GM13976 (cell line): Measurements from ENCODE around the gene FHAD1.

Source experiments
- DNase-seq: peaks from one replicate; pipeline ENCODE4 v3.0.0; 2012; ENCODE audit warnings: low spot score
- CTCF ChIP-seq: IDR thresholded peaks from 2 replicates; pipeline ENCODE4 v1.5.1; 2012; ENCODE audit warnings: borderline replicate concordance, mild to moderate bottlenecking; ENCODE audit not compliant: insufficient read depth; ENCODE audit errors: extremely low read depth, missing control alignments, control extremely low read depth
- in situ Hi-C: fragments of 300-500 bp; cut with MboI; formaldehyde crosslinking; loops from one replicate; pipeline ENCODE4 v1.12.0; 2022; ENCODE audit warnings: low sequenced_read_pairs, mixed read lengths, inconsistent platforms; ENCODE audit not compliant: unreplicated experiment

FHAD1 gene

GRCh38 chr1:15309687-15310086 lies 62.7 kb downstream of the FHAD1 start:
- in situ Hi-C loops = no loop called here
- no peak for DNase-seq
- no peak for TF ChIP-seq CTCF

- TF ChIP-seq CTCF = no peak
- in situ Hi-C loops = no loop called here
- no peak for DNase-seq
Measured at GRCh38 chr1:15310544-15310943, 63.5 kb downstream of the FHAD1 start.

- DNase-seq = no peak
- in situ Hi-C loops = no loop called here
- no peak for TF ChIP-seq CTCF
Measured at GRCh38 chr1:15311122-15311822, 64.2 kb downstream of the FHAD1 start.

- TF ChIP-seq CTCF = no peak
- DNase-seq = no peak
- in situ Hi-C loops = no loop called here
Measured at GRCh38 chr1:15311880-15312279, 64.9 kb downstream of the FHAD1 start.

GRCh38 chr1:15312626-15313411 lies 65.8 kb downstream of the FHAD1 start:
- no peak for TF ChIP-seq CTCF
- no peak for DNase-seq
- in situ Hi-C loops = no loop called here

GRCh38 chr1:15314328-15315281 lies 67.6 kb downstream of the FHAD1 start:
- no peak for DNase-seq
- in situ Hi-C loops = no loop called here
- TF ChIP-seq CTCF = no peak
